ENCODE results near the gene PTPRM. TPM values are rescaled to one million over a fixed set of nuclear protein-coding genes. Genes with fewer than 3 reads are reported as not detected.

Gene PTPRM
- polyA plus RNA-seq, 2 of the 4 experiments (the other 2 are of a cell fraction) = 44.5 to 199 TPM

GRCh38 chr18:8133888-8134287 is 566.8 kb downstream of the PTPRM start:
- H3K27ac ChIP-seq = no peak overlapping the region
- H3K4me3 ChIP-seq = no peak overlapping the region
- WGBS (ENCODE audit: missing lambda C conversion rate) = 86% methylated on average over 1 of the region's 1 CpG
- POLR2A ChIA-PET = no interaction called here
- no peaks in the 10 kb centered on the region for H3K4me1 ChIP-seq
- TF ChIP-seq, protein P1, sequence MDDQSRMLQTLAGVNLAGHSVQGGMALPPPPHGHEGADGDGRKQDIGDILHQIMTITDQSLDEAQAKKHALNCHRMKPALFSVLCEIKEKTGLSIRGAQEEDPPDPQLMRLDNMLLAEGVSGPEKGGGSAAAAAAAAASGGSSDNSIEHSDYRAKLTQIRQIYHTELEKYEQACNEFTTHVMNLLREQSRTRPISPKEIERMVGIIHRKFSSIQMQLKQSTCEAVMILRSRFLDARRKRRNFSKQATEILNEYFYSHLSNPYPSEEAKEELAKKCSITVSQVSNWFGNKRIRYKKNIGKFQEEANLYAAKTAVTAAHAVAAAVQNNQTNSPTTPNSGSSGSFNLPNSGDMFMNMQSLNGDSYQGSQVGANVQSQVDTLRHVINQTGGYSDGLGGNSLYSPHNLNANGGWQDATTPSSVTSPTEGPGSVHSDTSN (IDR thresholded peaks at IDR 0.05) = no peak
- TF ChIP-seq PHF8 (IDR thresholded peaks at IDR 0.05; ENCODE audit: borderline replicate concordance, low read depth) = no peak
- no peak for TF ChIP-seq FOSB (CRISPR knock-in tag; IDR thresholded peaks at IDR 0.05)
- TF ChIP-seq GATA3 (IDR thresholded peaks at IDR 0.05; ENCODE audit: borderline replicate concordance) = no peak
- TF ChIP-seq ZNF302 (CRISPR knock-in tag; IDR thresholded peaks at IDR 0.05) = no peak
- TF ChIP-seq ZSCAN20 (CRISPR knock-in tag; IDR thresholded peaks at IDR 0.05) = no peak
- TF ChIP-seq, protein P2, sequence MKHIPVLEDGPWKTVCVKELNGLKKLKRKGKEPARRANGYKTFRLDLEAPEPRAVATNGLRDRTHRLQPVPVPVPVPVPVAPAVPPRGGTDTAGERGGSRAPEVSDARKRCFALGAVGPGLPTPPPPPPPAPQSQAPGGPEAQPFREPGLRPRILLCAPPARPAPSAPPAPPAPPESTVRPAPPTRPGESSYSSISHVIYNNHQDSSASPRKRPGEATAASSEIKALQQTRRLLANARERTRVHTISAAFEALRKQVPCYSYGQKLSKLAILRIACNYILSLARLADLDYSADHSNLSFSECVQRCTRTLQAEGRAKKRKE (CRISPR knock-in tag; IDR thresholded peaks at IDR 0.05; ENCODE audit: low read depth) = no peak
- TF ChIP-seq JUNB (IDR thresholded peaks at IDR 0.05) = no peak
- TF ChIP-seq EHF (CRISPR knock-in tag; IDR thresholded peaks at IDR 0.05) = no peak
- TF ChIP-seq, protein P3, sequence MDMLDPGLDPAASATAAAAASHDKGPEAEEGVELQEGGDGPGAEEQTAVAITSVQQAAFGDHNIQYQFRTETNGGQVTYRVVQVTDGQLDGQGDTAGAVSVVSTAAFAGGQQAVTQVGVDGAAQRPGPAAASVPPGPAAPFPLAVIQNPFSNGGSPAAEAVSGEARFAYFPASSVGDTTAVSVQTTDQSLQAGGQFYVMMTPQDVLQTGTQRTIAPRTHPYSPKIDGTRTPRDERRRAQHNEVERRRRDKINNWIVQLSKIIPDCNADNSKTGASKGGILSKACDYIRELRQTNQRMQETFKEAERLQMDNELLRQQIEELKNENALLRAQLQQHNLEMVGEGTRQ (IDR thresholded peaks at IDR 0.05) = no peak
- TF ChIP-seq BHLHE40 (IDR thresholded peaks at IDR 0.05; ENCODE audit: low read depth, low read length) = no peak
- no peak for TF ChIP-seq MAZ (IDR thresholded peaks at IDR 0.05; ENCODE audit: borderline replicate concordance, low read depth, low read length)
- TF ChIP-seq, protein P4, sequence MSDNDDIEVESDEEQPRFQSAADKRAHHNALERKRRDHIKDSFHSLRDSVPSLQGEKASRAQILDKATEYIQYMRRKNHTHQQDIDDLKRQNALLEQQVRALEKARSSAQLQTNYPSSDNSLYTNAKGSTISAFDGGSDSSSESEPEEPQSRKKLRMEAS (IDR thresholded peaks at IDR 0.05) = no peak
- no peak for TF ChIP-seq CBX8 (IDR thresholded peaks at IDR 0.05)
- FAIRE-seq (no peak), DNase-seq (ENCODE audit: low read depth in 1 of 2, low spot score in 1 of 2) (no peak), ATAC-seq (no peak)
- no peaks in the 10 kb centered on the region for H3K9me3 ChIP-seq
- CTCF ChIA-PET = no interaction called here
- no peak overlapping the region for H3K4me2 ChIP-seq

DNA sequence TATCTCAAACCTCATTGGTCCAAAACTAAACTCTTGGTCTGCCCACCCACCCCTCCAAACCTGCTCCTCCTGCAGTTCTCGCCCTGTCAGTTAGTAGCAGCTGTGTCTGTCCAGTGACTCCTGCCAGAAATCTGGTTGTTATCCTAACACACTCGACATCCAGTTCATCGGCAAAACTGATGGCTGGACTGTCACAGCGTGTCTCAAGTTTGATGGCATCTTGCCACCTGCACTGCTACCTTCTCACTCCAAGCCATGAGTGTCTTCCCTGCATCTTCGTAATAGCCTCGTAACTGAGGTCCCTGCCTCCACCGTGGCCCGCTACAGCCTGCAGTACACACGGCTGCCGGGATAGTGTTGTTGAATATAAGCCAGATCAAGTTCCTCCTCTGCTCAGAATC is 572.0 kb downstream of the PTPRM start:
- Histone ChIP-seq H3K4me2 (no peak overlapping the region), H3K27ac (no peak overlapping the region; a peak in 1 of 6 replicates), H3K4me1 (peaks cover 12% of the 10 kb centered on the region; the same call in 2 of the 3 replicates), H3K4me3 (no peak overlapping the region), H3K9me3 (no peaks in the 10 kb centered on the region)
- TF ChIP-seq HOXB13 (CRISPR knock-in tag; IDR thresholded peaks at IDR 0.05; ENCODE audit: low read depth) (no peak), FOSB (CRISPR knock-in tag; IDR thresholded peaks at IDR 0.05) (no peak), ESRRA (IDR thresholded peaks at IDR 0.05; ENCODE audit: borderline replicate concordance, low read length) (no peak), HDAC2 (IDR thresholded peaks at IDR 0.05) (no peak), KDM5A (IDR thresholded peaks at IDR 0.05) (no peak), TFCP2L1 (CRISPR knock-in tag; IDR thresholded peaks at IDR 0.05) (no peak), JUN (IDR thresholded peaks at IDR 0.05) (no peak)
- TF ChIP-seq, protein P5, sequence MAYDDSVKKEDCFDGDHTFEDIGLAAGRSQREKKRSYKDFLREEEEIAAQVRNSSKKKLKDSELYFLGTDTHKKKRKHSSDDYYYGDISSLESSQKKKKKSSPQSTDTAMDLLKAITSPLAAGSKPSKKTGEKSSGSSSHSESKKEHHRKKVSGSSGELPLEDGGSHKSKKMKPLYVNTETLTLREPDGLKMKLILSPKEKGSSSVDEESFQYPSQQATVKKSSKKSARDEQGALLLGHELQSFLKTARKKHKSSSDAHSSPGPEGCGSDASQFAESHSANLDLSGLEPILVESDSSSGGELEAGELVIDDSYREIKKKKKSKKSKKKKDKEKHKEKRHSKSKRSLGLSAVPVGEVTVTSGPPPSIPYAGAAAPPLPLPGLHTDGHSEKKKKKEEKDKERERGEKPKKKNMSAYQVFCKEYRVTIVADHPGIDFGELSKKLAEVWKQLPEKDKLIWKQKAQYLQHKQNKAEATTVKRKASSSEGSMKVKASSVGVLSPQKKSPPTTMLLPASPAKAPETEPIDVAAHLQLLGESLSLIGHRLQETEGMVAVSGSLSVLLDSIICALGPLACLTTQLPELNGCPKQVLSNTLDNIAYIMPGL (CRISPR knock-in tag; IDR thresholded peaks at IDR 0.05; ENCODE audit: borderline replicate concordance) = no peak
- ATAC-seq (no peak), DNase-seq (ENCODE audit: low read depth in 1 of 2, low spot score in 1 of 2) (no peak), FAIRE-seq (no peak)
- ChIA-PET CTCF (no interaction called here), POLR2A (no interaction called here)
- WGBS (ENCODE audit: missing lambda C conversion rate) = 72% methylated on average over 10 of the region's 10 CpGs
